ENCODE results near the gene COL26A1.

The COL26A1 gene

GRCh38 chr7:101543242-101543766 is 180.6 kb downstream of the COL26A1 start:
- DNase-seq (ENCODE audit: low read depth in 1 of 2, low spot score in 1 of 2) = no peak
- no peak for TF ChIP-seq JUND (IDR thresholded peaks at IDR 0.05; ENCODE audit: low read depth)
- in situ Hi-C loops (cut with HindIII; ENCODE audit: low pct_unique_long_range_greater_than_20kb, low sequenced_read_pairs) = no loop called here

DNA sequence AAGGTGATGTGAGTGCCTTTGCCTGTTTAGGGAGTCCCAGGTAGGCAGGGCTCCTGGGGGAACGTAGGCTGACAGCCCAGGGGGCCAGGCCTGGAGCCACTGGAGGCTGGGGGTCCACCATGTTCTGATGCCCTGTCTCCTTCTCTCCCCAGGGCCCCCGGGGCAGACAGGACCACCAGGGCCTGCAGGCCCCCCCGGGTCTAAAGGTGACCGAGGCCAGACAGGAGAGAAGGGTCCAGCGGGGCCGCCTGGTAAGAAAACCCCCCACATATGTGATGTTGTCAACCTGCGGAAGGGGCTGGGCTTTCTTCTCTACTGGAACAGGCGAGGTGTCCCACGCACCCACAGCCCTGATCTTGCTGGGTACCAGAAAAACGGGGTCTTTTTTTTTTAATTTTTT is 181.2 kb downstream of the COL26A1 start:
- in situ Hi-C loops (cut with HindIII; ENCODE audit: low pct_unique_long_range_greater_than_20kb, low sequenced_read_pairs) = no loop called here
- no peak for DNase-seq (ENCODE audit: low read depth in 1 of 2, low spot score in 1 of 2)
- no peak for TF ChIP-seq JUND (IDR thresholded peaks at IDR 0.05; ENCODE audit: low read depth)

GRCh38 chr7:101545441-101546190 is 182.9 kb downstream of the COL26A1 start:
- in situ Hi-C loops (cut with HindIII; ENCODE audit: low pct_unique_long_range_greater_than_20kb, low sequenced_read_pairs) = no loop called here
- TF ChIP-seq JUND (IDR thresholded peaks at IDR 0.05; ENCODE audit: low read depth) = no peak

GRCh38 chr7:101546308-101546936 is 183.7 kb downstream of the COL26A1 start:
- DNase-seq (ENCODE audit: low read depth in 1 of 2, low spot score in 1 of 2) = no peak
- in situ Hi-C loops (cut with HindIII; ENCODE audit: low pct_unique_long_range_greater_than_20kb, low sequenced_read_pairs) = no loop called here
- TF ChIP-seq JUND (IDR thresholded peaks at IDR 0.05; ENCODE audit: low read depth) = no peak

More at GRCh38 chr7:101545441-101546190, 182.9 kb downstream of the COL26A1 start:
- DNase-seq (ENCODE audit: low read depth in 1 of 2, low spot score in 1 of 2) = no peak

DNA sequence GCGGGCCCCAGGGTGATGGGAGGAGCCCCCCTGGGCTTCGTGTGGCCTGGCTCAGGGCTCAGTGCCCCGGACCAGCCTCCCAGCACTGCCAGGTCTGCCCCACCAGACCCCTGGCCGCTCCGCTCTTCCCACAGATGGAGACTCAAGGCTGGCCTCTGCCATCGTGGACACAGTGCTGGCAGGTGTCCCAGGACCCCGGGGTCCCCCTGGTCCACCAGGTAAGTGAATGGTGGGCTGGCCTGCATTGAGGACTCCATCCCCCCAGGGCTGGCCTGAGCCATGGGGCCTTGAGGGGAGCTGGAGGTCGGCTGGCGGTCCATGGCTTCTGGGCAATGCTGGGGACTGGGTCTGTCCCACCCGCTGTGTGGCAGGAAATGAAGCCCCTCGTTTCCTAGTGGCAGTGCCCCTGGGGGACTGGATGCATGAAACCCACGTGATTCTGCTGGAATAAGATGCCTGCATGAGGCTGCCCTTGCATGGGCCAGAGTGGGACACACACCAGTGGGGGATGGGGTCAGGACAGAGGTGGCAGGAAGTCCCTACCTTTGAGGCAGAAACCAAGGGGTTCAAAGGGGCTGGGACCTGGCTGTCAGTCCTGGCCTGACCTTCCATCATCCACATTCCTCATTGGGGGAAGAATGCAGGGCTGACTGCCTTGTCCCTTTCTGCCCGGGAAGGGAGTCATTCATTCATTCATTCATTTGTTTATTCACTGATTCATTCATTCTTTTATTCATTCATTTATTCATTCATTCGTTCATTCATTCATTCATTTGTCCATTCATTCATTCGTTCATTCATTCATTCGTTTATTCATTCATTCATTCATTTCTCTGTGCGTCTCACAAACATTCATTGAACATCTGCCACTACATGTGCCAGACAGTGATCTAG is 184.6 kb downstream of the COL26A1 start:
- in situ Hi-C loops (cut with HindIII; ENCODE audit: low pct_unique_long_range_greater_than_20kb, low sequenced_read_pairs) = no loop called here
- DNase-seq (ENCODE audit: low read depth in 1 of 2, low spot score in 1 of 2) = no peak
- no peak for TF ChIP-seq JUND (IDR thresholded peaks at IDR 0.05; ENCODE audit: low read depth)

GRCh38 chr7:101547916-101548661 is 185.4 kb downstream of the COL26A1 start:
- in situ Hi-C loops (cut with HindIII; ENCODE audit: low pct_unique_long_range_greater_than_20kb, low sequenced_read_pairs) = no loop called here
- TF ChIP-seq JUND (IDR thresholded peaks at IDR 0.05; ENCODE audit: low read depth) = no peak
- DNase-seq (ENCODE audit: low read depth in 1 of 2, low spot score in 1 of 2) = no peak

DNA sequence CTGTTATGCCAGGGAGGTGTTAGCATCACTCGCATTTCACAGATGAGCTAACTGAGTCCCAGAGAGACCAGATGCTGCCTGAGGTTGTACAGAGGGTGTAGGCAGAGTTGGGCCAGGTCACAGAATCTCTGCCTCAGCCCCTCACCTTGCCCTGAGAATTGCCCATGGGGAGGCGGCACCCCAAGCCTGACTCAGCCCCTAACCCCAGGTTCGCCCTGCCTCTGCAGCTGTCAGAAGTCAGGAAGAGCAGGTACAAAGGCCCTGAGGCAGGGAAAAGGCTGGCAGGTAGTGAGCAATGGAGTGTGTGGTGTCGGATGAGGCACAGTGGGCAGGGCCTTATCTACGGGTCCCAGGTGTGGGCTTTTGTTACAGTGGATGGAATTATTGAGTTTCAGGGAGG is 187.1 kb downstream of the COL26A1 start:
- no peak for DNase-seq (ENCODE audit: low read depth in 1 of 2, low spot score in 1 of 2)
- in situ Hi-C loops (cut with HindIII; ENCODE audit: low pct_unique_long_range_greater_than_20kb, low sequenced_read_pairs) = no loop called here
- no peak for TF ChIP-seq JUND (IDR thresholded peaks at IDR 0.05; ENCODE audit: low read depth)

GRCh38 chr7:101550641-101551541 is 188.2 kb downstream of the COL26A1 start:
- in situ Hi-C loops (cut with HindIII; ENCODE audit: low pct_unique_long_range_greater_than_20kb, low sequenced_read_pairs) = no loop called here
- DNase-seq (ENCODE audit: low read depth in 1 of 2, low spot score in 1 of 2) = no peak
- TF ChIP-seq JUND (IDR thresholded peaks at IDR 0.05; ENCODE audit: low read depth) = no peak

GRCh38 chr7:101553018-101553770 is 190.5 kb downstream of the COL26A1 start:
- no peak for DNase-seq (ENCODE audit: low read depth in 1 of 2, low spot score in 1 of 2)
- no peak for TF ChIP-seq JUND (IDR thresholded peaks at IDR 0.05; ENCODE audit: low read depth)
- in situ Hi-C loops (cut with HindIII; ENCODE audit: low pct_unique_long_range_greater_than_20kb, low sequenced_read_pairs) = no loop called here

GRCh38 chr7:101553771-101554445 is 191.2 kb downstream of the COL26A1 start:
- in situ Hi-C loops (cut with HindIII; ENCODE audit: low pct_unique_long_range_greater_than_20kb, low sequenced_read_pairs) = no loop called here
- no peak for TF ChIP-seq JUND (IDR thresholded peaks at IDR 0.05; ENCODE audit: low read depth)
- DNase-seq (ENCODE audit: low read depth in 1 of 2, low spot score in 1 of 2) = no peak

Measured in T47D (cell line).